Upper lobe of left lung (tissue), 4 donors: Measurements from ENCODE around the gene NSDHL.

Source experiments
- EP300 ChIP-seq, 4 donors: sonication (generic); formaldehyde crosslinking; IDR thresholded peaks; one replicate each; pipeline ENCODE4 v1.5.1; 2017; ENCODE audit warnings: antibody characterized with exemption in 4 of 4, control low read depth in 2 of 4
- POLR2A ChIP-seq, 4 donors: fragments of 450-650 bp; IDR thresholded peaks; one replicate each; pipeline ENCODE4 v1.5.1; 2016 to 2017; ENCODE audit warnings: antibody characterized with exemption in 4 of 4, mild to moderate bottlenecking in 2 of 4
- TF ChIP-seq, protein P1 (sequence below), 6 experiments: fragments of 450-650 bp in 4 of 6; fragments of 200-600 bp in 2 of 6; sonication (generic) in 2 of 6; IDR thresholded peaks; one replicate each; pipeline ENCODE4 v1.5.1; 2016 to 2019; ENCODE audit warnings: antibody characterized with exemption in 6 of 6

DNA sequence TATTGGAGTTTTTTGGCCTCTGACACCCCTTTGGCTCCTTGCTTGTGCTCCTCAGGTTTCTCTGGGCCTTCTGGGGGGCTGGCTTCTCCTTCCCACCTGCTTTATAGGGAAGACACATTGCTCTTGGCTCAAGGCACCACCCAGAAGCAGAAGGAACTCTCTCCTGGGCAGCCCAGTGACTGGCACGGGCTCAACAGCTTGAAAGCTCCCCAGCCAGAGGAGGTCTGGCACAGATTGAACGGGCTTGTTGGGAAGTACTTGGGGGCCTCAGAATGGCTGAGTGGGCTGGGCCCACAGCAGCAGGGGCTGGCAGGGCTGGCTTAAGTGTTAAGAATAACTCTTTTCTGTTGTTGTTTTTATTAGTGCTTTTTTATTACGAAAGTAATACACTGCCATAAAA is 55.9 kb downstream of the NSDHL start:
- TF ChIP-seq, protein P1, sequence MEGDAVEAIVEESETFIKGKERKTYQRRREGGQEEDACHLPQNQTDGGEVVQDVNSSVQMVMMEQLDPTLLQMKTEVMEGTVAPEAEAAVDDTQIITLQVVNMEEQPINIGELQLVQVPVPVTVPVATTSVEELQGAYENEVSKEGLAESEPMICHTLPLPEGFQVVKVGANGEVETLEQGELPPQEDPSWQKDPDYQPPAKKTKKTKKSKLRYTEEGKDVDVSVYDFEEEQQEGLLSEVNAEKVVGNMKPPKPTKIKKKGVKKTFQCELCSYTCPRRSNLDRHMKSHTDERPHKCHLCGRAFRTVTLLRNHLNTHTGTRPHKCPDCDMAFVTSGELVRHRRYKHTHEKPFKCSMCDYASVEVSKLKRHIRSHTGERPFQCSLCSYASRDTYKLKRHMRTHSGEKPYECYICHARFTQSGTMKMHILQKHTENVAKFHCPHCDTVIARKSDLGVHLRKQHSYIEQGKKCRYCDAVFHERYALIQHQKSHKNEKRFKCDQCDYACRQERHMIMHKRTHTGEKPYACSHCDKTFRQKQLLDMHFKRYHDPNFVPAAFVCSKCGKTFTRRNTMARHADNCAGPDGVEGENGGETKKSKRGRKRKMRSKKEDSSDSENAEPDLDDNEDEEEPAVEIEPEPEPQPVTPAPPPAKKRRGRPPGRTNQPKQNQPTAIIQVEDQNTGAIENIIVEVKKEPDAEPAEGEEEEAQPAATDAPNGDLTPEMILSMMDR (IDR thresholded peaks at IDR 0.05), result no peak
- TF ChIP-seq POLR2A (IDR thresholded peaks at IDR 0.05), result no peak
- no peak for TF ChIP-seq EP300 (IDR thresholded peaks at IDR 0.05)
